GM10266 (cell line): ENCODE data around the gene CTDSPL.

Experiments
- DNase-seq: peaks from one replicate; pipeline ENCODE4 v3.0.0; 2012; ENCODE audit errors: extremely low spot score
- CTCF ChIP-seq: IDR thresholded peaks from 2 replicates; pipeline ENCODE4 v1.5.1; 2012; ENCODE audit warnings: mild to moderate bottlenecking, low read depth; ENCODE audit not compliant: control insufficient read depth, insufficient read depth; ENCODE audit errors: missing control alignments

CTDSPL gene

DNA sequence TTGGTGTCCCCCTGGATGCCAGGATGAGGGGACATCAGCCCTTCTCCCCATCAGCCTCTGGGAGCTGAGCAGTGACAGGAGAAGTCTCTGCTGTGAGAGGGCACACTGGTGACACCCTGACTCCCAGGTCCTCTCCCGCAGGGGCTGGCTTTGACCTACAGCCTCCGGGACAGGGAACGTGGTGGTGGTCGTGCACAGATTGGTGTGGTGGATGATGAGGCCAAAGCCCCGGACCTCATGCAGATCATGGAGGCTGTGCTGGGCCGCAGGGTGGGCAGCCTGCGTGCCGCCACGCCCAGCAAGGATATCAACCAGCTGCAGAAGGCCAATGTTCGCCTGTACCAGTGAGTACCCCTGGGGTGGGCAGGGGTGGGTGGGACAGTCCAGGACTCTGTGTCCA, 135.7 kb downstream of the CTDSPL start:
- DNase-seq, result no peak
- no peak for TF ChIP-seq CTCF

DNA sequence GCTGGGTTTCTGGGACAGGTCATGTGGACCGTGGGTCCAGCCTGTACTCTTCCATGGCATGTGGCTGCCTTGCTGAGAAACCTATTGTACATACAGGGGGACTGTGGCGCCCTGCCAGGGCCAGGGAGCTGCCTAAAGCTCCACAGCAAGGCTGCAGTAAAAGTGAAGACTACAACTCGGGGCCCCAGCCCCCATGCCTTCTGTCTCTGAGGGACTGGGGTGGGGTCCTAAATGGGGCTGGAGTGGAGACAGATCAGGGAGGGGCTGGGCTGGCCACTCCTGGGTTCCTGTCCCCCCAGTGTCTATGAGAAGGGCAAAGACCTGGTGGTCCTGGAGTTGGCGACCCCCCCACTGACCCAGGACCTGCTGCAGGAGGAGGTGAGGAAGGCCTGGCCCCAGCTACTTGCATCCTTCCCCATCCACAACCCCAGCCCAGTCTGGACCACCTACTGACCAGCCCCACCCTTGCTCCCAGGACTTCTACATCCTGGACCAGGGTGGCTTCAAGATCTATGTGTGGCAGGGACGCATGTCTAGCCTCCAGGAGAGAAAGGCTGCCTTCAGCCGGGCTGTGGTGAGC, 136.2 kb downstream of the CTDSPL start:
- DNase-seq, result no peak
- TF ChIP-seq CTCF, result no peak

DNA sequence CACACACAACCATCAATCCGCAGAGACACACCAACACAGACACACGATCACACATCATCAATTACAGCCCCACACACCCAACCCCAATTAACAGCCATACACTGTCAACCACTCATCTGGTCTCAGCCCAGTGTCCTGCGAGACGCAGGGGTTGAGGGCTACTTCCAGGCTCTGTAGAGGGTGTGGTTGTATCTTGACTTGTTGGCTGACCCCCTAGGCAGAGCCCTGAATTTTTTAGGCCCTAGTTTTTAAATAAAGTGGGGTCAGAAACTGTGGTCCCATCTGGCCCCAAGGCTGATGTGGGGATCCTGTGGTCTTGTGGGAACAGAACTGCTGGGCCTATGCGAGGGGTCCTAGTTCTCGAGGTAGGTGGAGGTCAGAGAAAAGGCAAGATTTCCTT, 138.2 kb downstream of the CTDSPL start:
- no peak for TF ChIP-seq CTCF
- DNase-seq, result no peak

DNA sequence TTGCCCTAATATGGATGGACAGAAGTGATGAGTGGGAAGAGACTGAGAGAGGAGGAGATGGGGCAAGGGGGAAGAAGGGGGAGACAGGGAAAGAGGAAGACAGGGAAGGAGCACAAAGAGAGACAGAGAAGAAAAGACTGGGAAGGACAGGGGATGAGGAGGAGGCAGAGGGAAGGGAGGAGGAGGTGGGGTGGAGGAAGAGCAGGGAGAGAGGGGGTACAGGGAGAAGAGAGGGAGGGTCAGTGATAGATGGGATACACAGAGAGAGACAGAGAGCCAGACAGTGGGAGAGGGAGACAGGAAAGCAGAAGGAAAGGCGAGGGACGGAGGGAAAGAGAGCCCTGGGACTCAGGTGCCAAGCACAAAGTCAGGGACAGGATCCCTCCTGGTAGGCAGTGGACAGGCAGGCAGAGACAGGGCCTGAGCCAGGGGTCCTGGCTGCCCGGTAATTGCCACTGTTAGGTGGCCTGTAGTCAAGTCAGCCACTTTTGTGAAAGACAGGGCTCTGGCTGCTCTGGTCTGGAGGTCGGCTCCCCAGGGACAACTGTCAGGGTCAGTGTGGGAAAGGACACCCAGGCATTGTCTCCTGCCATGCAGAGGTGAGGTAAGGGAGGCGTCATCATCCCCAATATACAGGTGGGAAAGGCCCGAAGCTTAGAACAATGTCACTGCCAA, 138.7 kb downstream of the CTDSPL start:
- TF ChIP-seq CTCF, result no peak
- DNase-seq, result no peak

DNA sequence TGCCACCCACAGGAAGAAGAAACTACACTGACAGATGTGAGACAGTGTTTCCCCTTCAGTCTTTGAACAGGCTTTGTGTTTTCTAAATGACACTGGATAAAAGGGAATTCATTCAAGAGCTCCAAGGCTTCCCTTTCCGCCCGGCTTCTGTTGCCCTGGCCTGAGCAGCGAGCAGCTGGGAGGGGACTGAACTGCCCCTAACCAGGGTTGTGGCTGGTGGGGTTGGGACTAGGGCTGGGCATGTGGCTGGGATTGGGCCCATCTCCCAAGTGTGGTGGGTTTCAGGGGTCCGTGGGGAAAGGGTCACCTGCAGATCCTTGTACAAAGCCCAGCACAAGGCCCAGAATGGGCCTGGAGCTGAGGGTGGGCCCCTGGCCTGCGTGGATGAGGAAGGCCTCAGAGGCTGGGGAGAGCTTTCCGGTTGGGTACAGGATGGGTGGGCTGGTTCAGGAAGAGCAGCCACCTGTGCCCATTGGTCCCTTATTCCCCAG, 139.3 kb downstream of the CTDSPL start:
- DNase-seq, result no peak
- TF ChIP-seq CTCF, result no peak

DNA sequence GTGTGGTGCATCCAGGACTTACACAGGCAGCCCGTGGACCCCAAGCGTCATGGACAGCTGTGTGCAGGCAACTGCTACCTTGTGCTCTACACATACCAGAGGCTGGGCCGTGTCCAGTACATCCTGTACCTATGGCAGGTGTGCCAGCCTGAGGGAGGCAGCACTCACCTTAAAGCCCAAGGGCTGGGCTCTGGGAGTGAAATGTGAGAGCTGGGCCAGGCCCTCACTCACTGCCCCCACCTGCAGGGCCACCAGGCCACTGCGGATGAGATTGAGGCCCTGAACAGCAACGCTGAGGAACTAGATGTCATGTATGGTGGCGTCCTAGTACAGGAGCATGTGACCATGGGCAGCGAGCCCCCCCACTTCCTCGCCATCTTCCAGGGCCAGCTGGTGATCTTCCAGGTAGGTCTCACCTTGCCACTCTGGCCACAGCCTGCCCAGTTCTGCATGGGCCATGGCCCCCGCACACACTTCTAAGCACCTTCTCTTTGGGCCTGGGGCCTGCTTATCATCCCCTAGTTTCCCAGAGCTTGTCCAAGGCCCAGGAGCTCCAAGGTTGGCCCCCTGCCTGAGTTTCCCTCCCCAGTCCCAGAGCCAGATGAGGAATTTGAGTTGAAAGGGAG, 139.9 kb downstream of the CTDSPL start:
- DNase-seq, result no peak
- no peak for TF ChIP-seq CTCF
